ENCODE data around the gene SLC30A2.

SLC30A2 gene

DNA sequence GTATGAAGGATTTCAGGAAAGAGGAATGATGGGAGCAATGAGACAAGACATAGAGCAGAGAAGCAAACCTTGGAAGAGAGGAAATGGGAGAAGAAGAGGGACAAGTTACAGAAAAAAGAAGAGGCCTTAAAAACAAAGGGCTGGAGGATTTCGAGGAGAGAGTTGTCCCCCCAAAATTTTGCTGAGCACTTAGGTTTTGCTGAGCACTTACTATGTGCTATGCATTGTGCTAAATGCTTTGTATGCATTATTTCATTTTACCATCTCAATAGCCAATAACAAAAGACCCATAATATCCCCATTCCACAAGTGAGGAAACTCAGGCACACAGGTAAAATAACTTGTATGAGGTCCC is 24.0 kb upstream of the SLC30A2 start:
- DNase-seq = no peak

DNA sequence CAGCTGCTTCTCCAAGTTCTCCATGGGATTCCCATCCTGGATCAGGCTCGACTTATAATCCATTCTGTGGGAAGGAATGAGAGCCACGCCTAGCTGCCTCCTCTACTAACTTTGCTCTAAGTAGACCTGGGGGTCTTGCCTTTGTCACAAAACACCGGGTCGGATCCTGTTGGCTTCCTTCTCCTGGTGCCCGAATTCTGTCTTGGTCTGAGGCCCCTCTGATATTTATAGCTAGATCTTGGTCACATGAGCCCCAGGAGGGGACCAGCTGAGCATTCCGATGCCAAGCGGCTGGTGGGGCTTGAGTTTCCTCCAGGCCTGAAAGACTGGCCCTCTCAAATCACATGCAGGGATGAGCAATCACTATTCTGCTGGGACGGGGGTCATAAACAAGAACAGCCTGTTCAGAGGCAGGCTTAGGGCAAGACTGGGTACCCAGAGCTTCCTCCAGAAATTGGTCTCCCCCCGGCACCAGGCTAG is 21.6 kb upstream of the SLC30A2 start, which contains the start of gene TRIM63:
Gene TRIM63, minus strand, starts transcription at position 199 of the 480 bp plus-strand sequence. Its CDS starts 136 bp downstream, at position 63.
- no peak for DNase-seq

DNA sequence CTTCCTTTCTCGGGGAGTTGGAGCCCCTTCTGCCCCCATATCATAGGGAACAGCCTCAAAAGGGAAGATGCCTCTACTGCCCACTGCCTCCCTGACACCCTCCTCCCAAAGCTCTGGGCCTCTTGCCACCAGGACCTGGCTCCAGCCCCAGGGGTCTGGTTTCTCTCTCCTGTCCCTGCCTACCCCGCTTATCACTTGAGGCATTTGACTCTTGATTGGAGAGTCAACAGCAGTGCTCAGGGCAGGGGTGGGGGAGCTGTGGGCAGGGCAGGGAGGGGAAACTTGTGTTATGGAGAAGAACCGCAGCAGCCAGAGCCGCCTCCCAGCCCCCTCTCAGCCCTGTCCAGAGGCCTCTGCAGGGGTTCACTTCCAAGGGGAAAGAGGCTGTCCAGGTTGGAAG is 20.9 kb upstream of the SLC30A2 start:
- no peak for DNase-seq

DNA sequence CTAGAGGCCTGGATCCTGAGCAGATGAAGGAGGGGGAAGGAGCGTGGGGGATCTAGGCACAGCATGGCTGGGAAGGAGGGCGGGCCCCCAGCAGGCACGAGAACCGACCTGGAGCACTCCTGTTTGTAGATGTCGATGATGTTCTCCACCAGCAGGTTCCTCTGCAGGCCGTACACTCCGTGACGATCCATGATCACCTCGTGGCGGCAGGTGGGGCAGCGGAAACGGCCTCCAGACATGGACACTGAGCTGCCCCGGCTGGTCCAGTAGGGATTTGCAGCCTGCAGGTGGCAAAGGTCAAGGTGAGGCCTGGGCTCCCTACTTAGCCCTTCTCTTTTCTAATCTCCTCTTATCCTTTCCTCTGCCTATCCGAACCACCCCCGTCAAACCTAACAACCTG is 20.2 kb upstream of the SLC30A2 start:
- no peak for DNase-seq

DNA sequence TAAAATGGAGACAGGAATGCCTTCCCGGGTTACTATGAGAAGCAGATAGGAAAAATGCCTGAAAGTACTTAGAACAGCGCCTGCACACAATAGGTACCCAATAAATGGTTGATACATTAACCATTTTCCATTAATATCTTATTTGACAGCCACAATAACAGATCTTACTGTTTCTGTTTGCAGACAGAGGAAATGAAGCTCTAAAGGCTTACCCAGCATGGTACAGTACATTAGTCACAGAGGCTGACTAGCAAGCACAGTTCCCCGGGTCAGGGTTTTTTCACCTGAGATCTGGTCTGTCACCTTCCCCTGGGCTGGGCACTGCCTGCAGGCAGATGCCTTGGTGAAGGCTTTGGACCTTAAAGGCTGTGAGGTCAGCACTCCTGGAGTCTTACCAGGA is 18.6 kb upstream of the SLC30A2 start:
- no peak for DNase-seq

DNA sequence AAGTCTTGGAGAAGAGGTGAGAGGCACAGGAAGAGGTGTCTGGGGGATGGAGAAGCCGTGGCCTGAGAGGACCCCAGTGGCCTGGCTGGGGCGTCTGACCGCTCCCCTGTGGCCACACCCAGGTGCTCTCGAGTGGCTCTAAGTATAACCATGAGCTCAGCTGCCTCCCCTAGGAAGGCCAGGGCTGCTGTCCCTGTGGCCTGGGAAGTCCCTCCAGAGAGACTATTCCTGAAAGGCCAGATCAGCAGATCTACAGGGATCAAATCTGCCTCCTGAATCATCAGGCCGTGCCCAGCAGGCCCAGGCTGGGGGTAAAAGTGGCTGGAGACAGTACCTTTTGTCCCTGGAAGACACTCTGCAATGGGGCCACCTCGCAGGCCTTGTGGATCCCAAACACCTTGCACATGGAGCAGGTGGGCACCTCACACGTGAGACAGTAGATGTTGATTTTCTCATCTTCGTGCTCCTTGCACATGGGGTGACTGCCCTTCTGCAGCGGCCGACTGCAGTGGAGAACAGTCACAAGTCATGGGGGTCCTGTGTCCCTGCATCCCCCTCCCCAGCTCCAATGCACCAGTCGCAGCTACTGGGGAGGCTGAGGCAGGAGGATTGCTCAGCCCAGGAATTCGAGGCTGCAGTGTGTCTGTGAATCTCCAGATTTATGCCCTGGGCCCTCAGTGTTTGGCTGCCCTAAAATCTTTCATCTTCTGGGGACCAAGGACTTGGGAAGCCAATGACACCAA is 15.1 kb upstream of the SLC30A2 start:
- no peak for DNase-seq

DNA sequence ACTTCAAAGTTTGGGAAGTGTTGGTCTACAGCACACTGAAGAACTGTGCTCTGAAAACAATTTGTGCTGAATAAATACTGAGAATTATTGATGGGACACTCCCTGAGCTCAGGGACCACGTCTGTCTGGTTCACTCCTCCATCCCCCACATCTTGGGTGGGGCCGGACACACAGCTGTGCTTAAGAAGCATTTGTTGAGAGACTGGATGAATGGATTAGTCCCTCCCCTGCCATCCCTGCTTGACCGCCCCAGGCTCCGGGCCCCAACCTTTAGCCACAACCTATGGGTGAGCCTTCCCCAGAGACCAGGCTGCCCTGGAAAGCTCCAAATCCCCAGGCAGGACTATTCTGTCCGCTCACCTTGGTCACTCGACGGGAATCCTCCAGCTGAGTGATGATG is 14.0 kb upstream of the SLC30A2 start:
- DNase-seq = no peak

DNA sequence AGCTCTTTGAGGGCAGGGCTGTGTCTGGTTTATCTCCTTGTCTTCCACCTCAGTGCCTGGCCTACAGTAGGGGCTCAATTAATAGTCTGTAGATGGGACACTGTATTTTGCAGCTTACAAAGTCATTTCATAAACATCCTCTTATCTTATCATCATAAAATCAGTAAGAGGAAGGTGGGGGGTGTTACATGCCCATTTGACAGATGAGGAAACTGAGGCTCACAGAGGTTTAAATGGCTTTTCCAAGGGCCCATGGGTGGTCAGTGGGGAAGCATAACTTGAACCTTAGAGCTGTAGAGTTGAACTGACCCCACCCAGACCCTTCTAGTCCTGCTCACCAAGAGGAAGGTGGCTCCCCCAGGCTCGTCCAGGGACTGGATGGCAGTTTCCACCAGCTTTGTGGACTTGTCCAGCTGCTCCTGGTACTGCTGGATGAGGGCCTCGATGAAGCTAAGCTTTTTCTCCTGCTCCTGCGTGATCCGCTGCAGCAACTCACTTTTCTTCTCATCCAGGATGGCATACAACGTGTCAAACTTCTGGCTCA is 12.2 kb upstream of the SLC30A2 start:
- no peak for DNase-seq

DNA sequence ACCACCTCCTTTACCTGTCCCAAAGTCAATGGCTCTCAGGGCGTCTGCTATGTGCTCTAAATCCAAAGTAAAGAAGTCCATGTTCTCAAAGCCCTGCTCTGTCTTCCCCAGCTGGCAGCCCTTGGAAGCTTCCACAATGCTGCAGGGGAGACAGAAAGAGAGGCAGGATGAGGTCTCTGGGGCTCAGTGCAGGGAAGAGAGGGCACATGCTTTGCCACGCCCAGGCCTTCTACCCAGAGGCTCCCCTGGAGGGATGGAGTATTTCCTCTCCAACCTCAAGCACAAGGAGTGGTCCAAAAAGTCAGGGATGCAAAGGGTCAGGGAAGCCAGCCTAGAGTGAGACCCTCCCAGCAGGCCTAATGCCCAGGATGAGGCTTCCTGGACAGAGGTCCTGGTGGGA is 11.3 kb upstream of the SLC30A2 start:
- no peak for DNase-seq

DNA sequence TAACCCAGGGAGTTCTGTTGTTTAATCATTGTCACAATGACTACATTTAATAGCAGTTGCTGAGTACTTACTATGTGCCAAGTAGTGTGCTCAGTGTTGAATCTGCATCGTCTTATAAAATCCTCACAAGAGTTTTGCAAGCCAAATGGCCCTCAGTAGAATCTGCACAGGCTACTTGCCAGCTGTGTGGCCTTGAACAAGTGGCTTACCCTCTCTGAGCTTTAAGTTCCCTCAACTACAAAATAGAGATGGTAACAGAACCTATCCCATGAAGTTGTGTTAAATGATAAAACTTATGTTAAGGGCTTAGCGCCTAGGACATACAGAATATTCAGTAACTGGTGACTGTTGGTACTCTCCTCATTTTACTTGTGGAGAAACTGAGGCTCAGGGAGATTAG is 9.1 kb upstream of the SLC30A2 start:
- DNase-seq = no peak

DNA sequence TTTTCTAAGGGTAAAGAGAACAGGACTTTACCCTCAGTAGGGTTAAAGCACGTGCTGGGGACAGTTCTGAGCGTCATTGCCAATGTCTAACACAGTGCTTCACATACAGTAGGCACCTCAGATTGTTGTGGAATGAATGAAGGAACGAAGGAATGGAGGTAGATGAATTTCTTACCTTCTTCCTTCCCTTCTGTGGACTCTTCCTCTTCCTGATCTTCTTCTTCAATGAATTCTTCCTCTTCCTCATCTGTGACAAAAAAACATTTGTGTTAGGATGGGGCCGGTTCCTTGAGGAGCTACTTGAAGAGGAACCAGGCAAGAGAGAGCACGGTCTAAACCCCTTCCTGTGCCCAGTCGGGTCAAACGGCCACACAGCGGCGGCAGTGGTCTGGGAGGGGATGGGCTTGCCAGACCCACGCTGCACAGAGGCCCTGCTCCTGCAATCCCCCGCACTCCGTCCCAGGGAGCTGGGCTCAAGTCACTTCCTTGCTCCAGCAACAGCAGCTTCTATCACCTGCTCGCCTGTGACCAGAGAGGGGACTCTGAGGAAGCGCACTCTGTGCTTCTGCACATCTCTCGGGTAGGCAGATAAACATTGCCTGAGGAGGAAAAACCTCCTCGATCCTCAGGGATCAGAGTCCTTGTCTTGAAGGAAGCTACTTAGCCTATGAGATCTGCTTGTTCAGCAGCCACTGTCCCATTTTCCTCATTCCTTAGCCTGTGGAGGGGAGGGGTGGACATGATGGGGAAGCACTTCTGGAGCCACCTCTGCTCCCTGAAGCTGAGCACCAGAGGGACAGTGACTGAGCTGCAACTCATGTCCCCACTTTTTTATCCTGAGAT is 8.0 kb upstream of the SLC30A2 start:
- DNase-seq = no peak

DNA sequence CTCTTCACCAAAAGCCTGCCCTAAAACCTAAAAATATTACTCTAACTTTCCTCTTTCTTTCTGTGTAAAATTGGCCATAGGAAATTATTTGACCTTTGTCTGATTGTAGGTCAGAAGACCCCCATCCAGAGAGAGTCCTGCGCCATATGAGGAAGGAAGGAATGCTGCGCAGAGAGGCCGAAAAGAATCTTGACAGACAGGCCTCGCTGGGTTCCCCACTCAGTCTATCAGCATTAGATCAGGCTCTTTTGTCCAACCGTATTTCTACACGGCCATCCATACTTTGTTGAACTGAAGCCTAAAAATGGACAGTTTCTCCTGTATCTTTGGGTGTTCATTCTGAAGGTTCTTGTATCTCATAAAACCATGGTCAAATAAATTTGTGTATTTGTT is 4.3 kb upstream of the SLC30A2 start:
- DNase-seq = no peak

DNA sequence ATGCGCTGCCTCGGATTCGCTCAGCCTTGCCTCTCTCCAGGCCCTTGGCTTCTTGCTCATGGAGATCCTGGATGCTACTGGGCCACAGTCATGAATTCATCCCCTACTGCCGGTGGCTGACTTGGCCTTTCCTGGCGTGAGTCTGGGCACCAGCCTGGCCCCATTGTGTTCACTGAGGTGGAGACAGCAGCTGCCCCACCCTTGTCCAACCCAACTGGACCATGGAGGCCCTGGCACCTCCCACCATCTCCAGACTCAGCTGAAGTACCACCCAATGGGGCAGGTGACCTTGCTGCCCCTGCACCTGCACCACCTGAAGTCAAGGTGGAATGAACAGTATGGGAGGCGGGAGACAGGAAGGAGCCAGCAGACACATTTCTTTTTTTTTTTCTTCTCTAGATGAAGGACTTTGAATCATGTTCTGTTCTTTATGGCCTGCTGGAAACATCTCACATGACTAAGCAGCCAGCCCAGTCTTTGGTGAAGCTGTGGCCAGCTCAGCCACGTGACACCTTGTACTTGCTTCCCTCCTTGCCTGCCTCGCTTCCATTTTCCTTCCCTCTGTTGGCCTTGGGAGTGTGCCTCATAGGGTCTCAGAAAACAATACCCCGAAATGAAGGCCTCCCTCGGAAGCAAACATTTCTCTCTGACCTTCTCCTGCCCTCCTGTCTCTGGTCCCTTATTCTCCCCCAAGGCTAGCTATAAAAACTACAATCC is 3.8 kb upstream of the SLC30A2 start:
- no peak for DNase-seq

DNA sequence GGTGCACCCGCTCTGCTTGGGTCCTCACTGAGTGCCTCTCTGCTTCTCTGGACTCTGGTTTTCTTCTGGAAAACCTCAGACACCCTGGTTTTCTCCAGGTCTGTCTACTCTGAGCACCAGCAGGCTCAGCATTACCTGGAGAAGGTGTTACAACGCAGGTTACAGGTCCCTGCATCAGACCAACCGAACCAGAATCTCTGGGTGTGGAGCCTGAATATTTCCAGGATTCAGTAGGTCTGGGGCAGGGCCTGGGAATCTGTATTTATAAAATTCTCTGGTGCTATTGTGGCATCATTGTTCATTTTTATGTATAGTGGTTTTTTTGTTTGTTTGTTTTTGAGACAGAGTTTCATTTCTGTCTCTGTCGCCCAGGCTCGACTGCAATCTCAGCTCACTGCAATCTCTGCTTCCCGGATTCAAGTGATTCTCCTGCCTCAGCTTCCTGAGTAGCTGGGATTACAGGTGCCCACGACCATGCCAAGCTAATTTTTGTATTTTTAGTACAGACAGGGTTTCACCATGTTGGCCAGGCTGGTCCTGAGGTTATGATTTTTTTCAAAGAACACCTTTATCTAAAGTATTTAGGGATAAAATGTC is 1.5 kb upstream of the SLC30A2 start:
- DNase-seq = no peak

DNA sequence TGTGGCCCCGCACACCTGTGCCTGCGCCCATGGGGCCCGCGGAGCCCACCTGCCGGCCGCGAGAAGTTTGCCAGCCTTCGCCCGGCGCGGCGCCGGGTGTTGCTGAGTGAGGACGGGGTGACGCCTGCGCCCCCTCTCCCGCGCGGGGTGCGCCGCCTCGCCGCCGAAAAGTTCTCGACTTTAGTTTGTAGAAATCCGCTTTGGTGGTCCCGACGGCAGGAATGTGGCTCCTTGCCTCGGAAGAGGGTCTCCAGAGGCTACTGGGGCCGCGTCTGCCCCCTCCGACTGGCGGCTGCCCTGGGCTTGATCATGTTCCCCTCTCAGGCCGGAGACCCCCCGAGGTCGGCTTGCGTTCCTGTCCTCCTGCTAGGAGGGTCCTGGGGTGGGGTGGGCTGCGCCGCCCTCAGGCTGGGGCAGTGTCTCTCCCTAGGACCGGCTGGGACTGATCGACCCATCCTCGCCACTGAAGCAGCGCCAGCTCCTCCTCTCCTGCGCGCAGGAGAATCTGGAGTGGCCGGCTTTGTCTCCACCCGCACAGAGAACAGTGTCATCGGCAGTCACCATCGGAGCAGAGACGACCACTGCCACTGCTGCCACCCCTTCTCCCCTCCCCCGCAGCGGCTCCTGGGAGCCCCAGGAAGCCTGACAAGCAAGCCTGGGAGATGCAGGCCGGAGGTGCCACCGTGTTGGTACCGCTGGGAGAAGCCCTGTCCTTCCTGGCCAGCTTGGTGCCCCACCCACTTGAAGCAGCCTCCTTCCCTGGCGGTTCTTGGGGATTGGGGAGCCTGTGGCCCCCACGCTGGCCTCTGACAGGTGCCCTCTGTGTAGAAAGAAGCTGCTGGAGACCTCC is 553 bp upstream of the SLC30A2 start:
- no peak for DNase-seq

DNA sequence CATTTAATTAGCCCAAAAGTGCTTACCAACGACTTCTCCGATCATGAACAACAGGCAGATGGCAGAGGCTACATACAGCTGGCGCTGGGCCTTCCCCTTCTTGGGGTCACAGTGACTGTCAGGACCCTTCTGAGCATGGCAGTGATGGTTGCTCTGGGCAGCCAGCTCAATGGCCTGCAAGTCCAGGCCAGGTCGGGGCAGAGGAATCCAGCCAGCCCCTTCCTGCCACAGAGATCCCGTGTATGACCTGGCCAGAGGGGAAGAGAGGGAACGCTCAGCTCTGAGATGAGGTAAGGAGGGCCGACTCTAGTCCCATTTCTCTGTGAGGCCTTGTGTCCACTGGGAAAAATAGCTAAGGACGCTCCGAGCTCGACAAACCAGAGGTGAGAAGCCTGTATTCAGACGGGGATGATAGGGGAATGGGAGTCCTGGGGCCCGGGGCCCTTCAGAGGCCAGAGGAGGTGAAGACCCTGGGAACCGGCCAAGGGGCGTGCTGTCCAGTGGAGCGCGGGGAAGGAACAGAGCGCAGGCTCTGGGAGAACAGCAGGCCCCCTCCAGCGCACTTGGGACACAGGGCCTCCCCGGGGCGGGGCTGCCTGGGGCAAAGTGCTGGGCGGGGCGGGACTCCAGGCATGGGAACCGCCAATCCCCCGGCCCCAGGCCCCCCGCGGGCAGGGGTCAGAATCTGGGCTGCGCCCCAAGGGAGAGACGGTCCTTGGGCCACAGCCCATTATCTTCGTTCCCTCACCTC is 772 bp downstream of the SLC30A2 start:
- no peak for DNase-seq

DNA sequence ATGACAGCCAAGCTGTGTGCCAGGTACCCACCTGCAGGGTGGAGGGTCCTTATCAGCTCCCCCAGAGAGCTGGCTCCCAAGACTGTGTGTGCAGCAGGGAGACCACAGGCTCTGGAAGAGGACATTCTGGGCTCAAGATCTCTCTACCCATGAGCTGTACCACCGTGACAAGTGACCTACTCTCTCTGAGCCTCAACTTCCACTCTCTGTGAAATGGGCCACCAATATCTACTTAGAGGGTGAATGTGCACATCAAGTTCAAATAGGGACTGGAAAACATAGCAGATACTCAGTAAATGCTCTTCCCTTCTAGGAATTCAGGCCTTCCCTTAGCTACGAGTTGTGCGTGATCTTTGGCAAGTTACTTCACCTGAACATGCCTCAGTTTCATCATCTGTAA is 1.5 kb downstream of the SLC30A2 start:
- no peak for DNase-seq

DNA sequence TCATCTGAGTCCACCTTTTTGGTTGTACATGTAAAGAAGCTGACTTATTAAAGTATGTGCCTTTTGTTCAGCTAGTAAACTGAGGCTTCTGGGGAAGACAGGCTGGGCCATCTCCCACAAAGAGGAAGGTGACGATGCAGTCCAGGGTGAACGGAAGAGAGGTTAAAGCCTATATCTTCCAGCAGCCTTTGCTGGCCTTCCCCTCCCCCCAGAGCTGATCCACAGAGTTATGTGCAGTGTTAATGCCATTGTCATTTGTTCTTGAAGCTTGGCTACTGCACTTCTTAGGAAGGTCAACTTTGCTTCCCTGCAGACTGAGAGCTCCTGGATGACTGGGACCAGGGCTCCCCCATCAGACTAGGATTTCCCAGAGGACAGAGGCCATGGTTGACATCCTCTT is 2.2 kb downstream of the SLC30A2 start:
- DNase-seq = no peak

DNA sequence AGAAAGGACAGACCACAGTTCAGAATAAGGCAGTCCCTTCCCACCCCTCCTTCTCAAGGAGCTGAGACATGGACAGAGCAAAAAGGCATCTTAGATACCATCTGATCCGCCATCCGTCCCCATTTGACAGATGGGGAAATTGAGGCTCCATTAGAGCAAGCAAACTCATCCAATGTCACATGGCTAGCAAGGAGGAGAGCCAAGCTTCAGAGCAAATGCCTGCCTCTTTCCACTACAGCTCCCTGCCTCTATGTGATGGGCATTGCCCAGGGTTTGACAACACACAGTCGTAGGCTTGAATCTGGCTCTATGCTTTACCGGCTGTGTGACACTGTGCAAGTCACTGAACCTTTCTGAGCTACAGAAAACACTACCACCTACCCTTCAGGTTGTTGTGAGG is 3.9 kb downstream of the SLC30A2 start:
- no peak for DNase-seq

DNA sequence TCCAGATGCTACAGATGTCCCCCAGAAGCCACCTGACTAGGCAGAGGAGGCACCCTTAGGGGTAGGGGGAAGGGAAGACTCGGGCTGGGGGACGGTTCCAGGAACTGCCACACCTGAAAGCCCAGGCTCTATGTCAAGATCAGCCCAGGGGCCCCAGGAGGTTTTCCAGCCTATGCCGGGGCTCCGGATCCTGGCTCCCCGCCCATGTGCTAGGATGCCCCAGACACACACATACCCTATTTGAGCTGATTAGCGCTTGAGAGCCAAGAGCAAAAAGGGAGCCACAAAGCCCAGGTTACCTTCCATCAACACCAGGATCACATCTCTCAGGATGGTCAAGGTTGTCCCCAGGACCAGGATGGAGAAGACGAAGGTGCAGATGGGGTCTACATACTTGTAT is 4.5 kb downstream of the SLC30A2 start:
- DNase-seq = no peak

DNA sequence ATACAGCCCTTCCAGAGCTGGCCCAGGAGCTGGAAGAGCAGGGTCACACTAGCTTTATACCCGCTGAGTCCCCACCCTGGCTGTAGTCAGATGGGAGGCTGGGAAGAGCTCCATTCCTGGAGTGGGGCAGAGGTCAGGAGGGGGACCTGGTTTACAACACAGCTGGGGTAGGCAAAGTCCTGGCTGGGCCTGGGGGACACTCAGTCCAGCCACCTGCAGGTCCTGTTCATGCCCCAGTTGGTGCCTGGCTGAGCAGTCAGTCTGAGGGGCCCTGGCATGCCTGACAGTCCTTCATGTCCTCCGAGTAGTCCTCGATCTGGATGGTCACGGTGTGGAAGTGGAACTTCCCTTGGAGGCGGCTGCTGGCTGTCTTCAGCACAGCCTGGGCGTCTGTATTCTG is 7.0 kb downstream of the SLC30A2 start:
- no peak for DNase-seq
